Astrocyte of the spinal cord (primary cell): ENCODE results near the gene TCEA3.

Experiments used
- DNase-seq: peaks from one replicate; pipeline ENCODE4 v3.0.0; 2011; ENCODE audit warnings: low read depth, low spot score
- H3K4me3 ChIP-seq: 2 replicates; pipeline ENCODE4 v1.5.1; 2011; ENCODE audit warnings: low read depth, mild to moderate bottlenecking, low read length, moderate library complexity
- CTCF ChIP-seq: IDR thresholded peaks from 2 replicates; pipeline ENCODE4 v1.5.1; 2012; ENCODE audit warnings: low read depth, mild to moderate bottlenecking, low read length, inconsistent platforms
- in situ Hi-C: cut with HindIII; loops from 2 replicates; pipeline ENCODE4 v1.10.0; 2017; ENCODE audit warnings: low sequenced_read_pairs

TCEA3 gene

GRCh38 chr1:23424293-23425192 lies at the start of gene TCEA3:
Gene TCEA3, minus strand, starts transcription at chr1:23424748. Its CDS starts 115 bp downstream, at chr1:23424633.
- peak within 1 kb of the TSS; percentile 28 for H3K4me3 ChIP-seq
- in situ Hi-C loops = no loop called here
- DNase-seq = no peak
- no peak for TF ChIP-seq CTCF

- peak; percentile 32 for DNase-seq
- in situ Hi-C loops = no loop called here
- H3K4me3 ChIP-seq = no peak overlapping the region
- no peak for TF ChIP-seq CTCF
Measured at GRCh38 chr1:23473037-23473800, 48.7 kb upstream of the TCEA3 start.

GRCh38 chr1:23472351-23473036 lies 47.9 kb upstream of the TCEA3 start:
- no peak for DNase-seq
- in situ Hi-C loops = no loop called here
- TF ChIP-seq CTCF = no peak
- H3K4me3 ChIP-seq = no peak overlapping the region

GRCh38 chr1:23471473-23472075 lies 47.0 kb upstream of the TCEA3 start:
- H3K4me3 ChIP-seq = no peak overlapping the region
- no peak for DNase-seq
- TF ChIP-seq CTCF = no peak
- in situ Hi-C loops = no loop called here

GRCh38 chr1:23470282-23471070 lies 45.9 kb upstream of the TCEA3 start:
- no peak for TF ChIP-seq CTCF
- in situ Hi-C loops = no loop called here
- DNase-seq = peak; percentile 66
- no peak overlapping the region for H3K4me3 ChIP-seq
